HEK293T (cell line): ENCODE data around the gene VAV2.

Experiments used
- CTCF ChIA-PET: fragments of 350-600 bp; formaldehyde crosslinking; extraction: SDS; loops from one replicate; lab custom pipeline; 2021; ENCODE audit warnings: antibody characterized with exemption, inconsistent platforms; lab: Yijun Ruan, JAX
- POLR2A ChIA-PET: fragments of 350-600 bp; formaldehyde crosslinking; extraction: SDS; loops from one replicate; lab custom pipeline; 2020; ENCODE audit warnings: antibody characterized with exemption, inconsistent platforms; lab: Yijun Ruan, JAX
- DNase-seq: peaks from one replicate; pipeline ENCODE4 v3.0.0; 2012; ENCODE audit warnings: mixed read lengths; ENCODE audit errors: extremely low spot score
- ARNT ChIP-seq: fragments of 450-650 bp; IDR thresholded peaks from 2 replicates; pipeline ENCODE4 v1.6.1; 2017; ENCODE audit warnings: mild to moderate bottlenecking
- BHLHE40 ChIP-seq: fragments of 450-650 bp; IDR thresholded peaks from 2 replicates; pipeline ENCODE4 v1.6.1; 2016; ENCODE audit warnings: mild to moderate bottlenecking, moderate library complexity, borderline replicate concordance
- CTBP1 ChIP-seq: fragments of 450-650 bp; IDR thresholded peaks from 2 replicates; pipeline ENCODE4 v1.6.1; 2016; ENCODE audit warnings: borderline replicate concordance
- ELF4 ChIP-seq: fragments of 450-650 bp; IDR thresholded peaks from 2 replicates; pipeline ENCODE4 v1.6.1; 2017; ENCODE audit warnings: antibody characterized with exemption
- FOXA1 ChIP-seq: fragments of 450-650 bp; IDR thresholded peaks from 2 replicates; pipeline ENCODE4 v1.6.1; 2016; ENCODE audit warnings: mild to moderate bottlenecking
- FOXK2 ChIP-seq: fragments of 450-650 bp; IDR thresholded peaks from 2 replicates; pipeline ENCODE4 v1.6.1; 2016; ENCODE audit warnings: mild to moderate bottlenecking
- FOXM1 ChIP-seq: fragments of 450-650 bp; IDR thresholded peaks from 2 replicates; pipeline ENCODE4 v1.6.1; 2017; ENCODE audit warnings: mild to moderate bottlenecking, borderline replicate concordance
- HDGF ChIP-seq: fragments of 450-650 bp; IDR thresholded peaks from 2 replicates; pipeline ENCODE4 v1.6.1; 2017; ENCODE audit warnings: antibody characterized with exemption, borderline replicate concordance
- L3MBTL2 ChIP-seq: fragments of 450-650 bp; conservative IDR thresholded peaks from 2 replicates; pipeline ENCODE4 v1.6.1; 2016; ENCODE audit warnings: mild to moderate bottlenecking
- LEF1 ChIP-seq: fragments of 450-650 bp; IDR thresholded peaks from 2 replicates; pipeline ENCODE4 v1.6.1; 2017; ENCODE audit warnings: mild to moderate bottlenecking, borderline replicate concordance
- NFRKB ChIP-seq: fragments of 450-650 bp; IDR thresholded peaks from 2 replicates; pipeline ENCODE4 v1.6.1; 2016; ENCODE audit warnings: mild to moderate bottlenecking, moderate library complexity
- PKNOX1 ChIP-seq: fragments of 450-650 bp; IDR thresholded peaks from 2 replicates; pipeline ENCODE4 v1.6.1; 2016
- SP1 ChIP-seq: fragments of 450-650 bp; IDR thresholded peaks from 2 replicates; pipeline ENCODE4 v1.6.1; 2017
- SUZ12 ChIP-seq: fragments of 450-650 bp; IDR thresholded peaks from 2 replicates; pipeline ENCODE4 v1.6.1; 2016; ENCODE audit warnings: mild to moderate bottlenecking
- TARDBP ChIP-seq: fragments of 450-650 bp; IDR thresholded peaks from 2 replicates; pipeline ENCODE4 v1.6.1; 2016
- ZNF384 ChIP-seq: fragments of 450-650 bp; IDR thresholded peaks from 2 replicates; pipeline ENCODE4 v1.6.1; 2016

The VAV2 gene

GRCh38 chr9:133725886-133726285, 266.2 kb downstream of the VAV2 start:
- ChIA-PET CTCF (no interaction called here), POLR2A (no interaction called here)
- no peak for DNase-seq
- no peak for TF ChIP-seq SP1
- no peak for TF ChIP-seq HDGF
- no peak for TF ChIP-seq NFRKB
- TF ChIP-seq FOXM1: no peak
- no peak for TF ChIP-seq FOXK2
- no peak for TF ChIP-seq CTBP1
- no peak for TF ChIP-seq BHLHE40
- TF ChIP-seq ZNF384: no peak
- no peak for TF ChIP-seq LEF1
- no peak for TF ChIP-seq PKNOX1
- TF ChIP-seq ELF4: no peak
- no peak for TF ChIP-seq ARNT
- no peak for TF ChIP-seq L3MBTL2
- TF ChIP-seq SUZ12: no peak
- TF ChIP-seq FOXA1: no peak
- no peak for TF ChIP-seq TARDBP

GRCh38 chr9:133718563-133719315, 273.4 kb downstream of the VAV2 start:
- CTCF ChIA-PET: no interaction called here
- no peak for DNase-seq
- TF ChIP-seq LEF1 (no peak), PKNOX1 (no peak), TARDBP (no peak), SUZ12 (no peak), SP1 (no peak), ARNT (no peak), NFRKB (no peak), CTBP1 (no peak), FOXK2 (no peak), FOXA1 (no peak), ZNF384 (no peak), L3MBTL2 (no peak), FOXM1 (no peak), ELF4 (no peak), BHLHE40 (no peak), HDGF (no peak)
- POLR2A ChIA-PET: no interaction called here

GRCh38 chr9:133717113-133718031, 274.8 kb downstream of the VAV2 start:
- POLR2A ChIA-PET: no interaction called here
- TF ChIP-seq ARNT (no peak), ELF4 (no peak), CTBP1 (no peak), FOXM1 (no peak), TARDBP (no peak)
- CTCF ChIA-PET: no interaction called here
- DNase-seq: no peak

- DNase-seq: no peak
- ChIA-PET POLR2A (no interaction called here), CTCF (no interaction called here)
- TF ChIP-seq FOXA1 (no peak), FOXM1 (no peak), BHLHE40 (no peak), HDGF (no peak), LEF1 (no peak), CTBP1 (no peak), NFRKB (no peak), ZNF384 (no peak), PKNOX1 (no peak), ARNT (no peak), SUZ12 (no peak)
These were observed 275.5 kb downstream of the VAV2 start for GRCh38 chr9:133716564-133717112.

- no peak for DNase-seq
- CTCF ChIA-PET: no interaction called here
- POLR2A ChIA-PET: no interaction called here
- no peak for TF ChIP-seq ZNF384
- TF ChIP-seq TARDBP: no peak
- TF ChIP-seq ARNT: no peak
- no peak for TF ChIP-seq CTBP1
- no peak for TF ChIP-seq HDGF
These were observed 276.1 kb downstream of the VAV2 start for GRCh38 chr9:133715866-133716563.
